Stomach (tissue), 9 donors: ENCODE results near the gene KIRREL2. TPM values are rescaled to one million over a fixed set of nuclear protein-coding genes. Genes with fewer than 3 reads are reported as not detected.

Experiments
- DNase-seq, 2 donors: peaks; one replicate each; pipeline versions ENCODE4 v3.0.0 to v3.0.0-alpha.2; 2013 to 2019
- H3K27ac ChIP-seq, 5 donors: fragments of 200-600 bp in 4 of 5; sonication (generic) in 4 of 5; one replicate each; pipeline ENCODE4 v1.5.1; 2013 to 2019; ENCODE audit warnings: mild to moderate bottlenecking in 1 of 5, moderate library complexity in 1 of 5
- H3K27me3 ChIP-seq, 3 donors: fragments of 200-600 bp; sonication (generic); one replicate each; pipeline ENCODE4 v1.5.1; 2017 to 2019; ENCODE audit warnings: mixed run types in 1 of 3
- H3K36me3 ChIP-seq, 4 donors: fragments of 200-600 bp; sonication (generic); 1 replicate in 3 of 4; 2 replicates in 1 of 4; pipeline ENCODE4 v1.5.1; 2016 to 2019
- H3K4me1 ChIP-seq, 4 donors: fragments of 200-600 bp; sonication (generic); one replicate each; pipeline ENCODE4 v1.5.1; 2016 to 2019
- H3K4me3 ChIP-seq, 4 donors: fragments of 200-600 bp; sonication (generic) in 3 of 4; one replicate each; pipeline ENCODE4 v1.5.1; 2016 to 2019; ENCODE audit warnings: mild to moderate bottlenecking in 1 of 4
- H3K9me3 ChIP-seq, 4 donors: fragments of 200-600 bp; sonication (generic); one replicate each; pipeline ENCODE4 v1.5.1; 2016 to 2019
- CTCF ChIP-seq, 7 experiments: fragments of 450-650 bp in 4 of 7; fragments of 200-600 bp in 3 of 7; sonication (generic) in 3 of 7; IDR thresholded peaks; one replicate each; pipeline ENCODE4 v1.5.1; 2016 to 2019; ENCODE audit warnings: antibody characterized with exemption in 7 of 7, control low read depth in 2 of 7, mild to moderate bottlenecking in 1 of 7
- EP300 ChIP-seq: sonication (generic); formaldehyde crosslinking; IDR thresholded peaks from one replicate; pipeline ENCODE4 v1.6.1; 2017; ENCODE audit warnings: antibody characterized with exemption
- POLR2A ChIP-seq, 4 donors: fragments of 450-650 bp; IDR thresholded peaks; one replicate each; pipeline ENCODE4 v1.6.1; 2016; ENCODE audit warnings: antibody characterized with exemption in 4 of 4, control low read depth in 2 of 4, mild to moderate bottlenecking in 1 of 4, moderate library complexity in 1 of 4
- POLR2AphosphoS5 ChIP-seq, 3 donors: sonication (generic); formaldehyde crosslinking; IDR thresholded peaks; one replicate each; pipeline ENCODE4 v1.6.1; 2016; ENCODE audit warnings: antibody characterized with exemption in 3 of 3
- WGBS, 5 donors: extraction: QIAGEN DNeasy Blood & Tissue Kit in 3 of 5; methylation state at CpG; one replicate each; pipeline versions ENCODE4 v1.1.5 to v1.1.7; 2013 to 2018; 5-methylcytosine and 5-hydroxymethylcytosine counted together
- intact Hi-C: fragments of 100-400 bp; cut with DNase I; formaldehyde crosslinking; loops from one replicate; pipeline ENCODE4 v1.15.1; 2023; ENCODE audit warnings: low total_unique reads
- polyA plus RNA-seq, 3 donors: library from polyadenylated mRNA; stranded (reverse); fragments of 200-250 nt; gene quantifications; one replicate each; pipeline ENCODE4 v1.2.3, GENCODE V29; 2013
- total RNA-seq, 5 donors: library from RNA; depleted of rRNA; stranded (reverse); fragments of >200 nt; gene quantifications; one replicate each; pipeline versions ENCODE4 v1.1.0 to v1.2.3, GENCODE V29; 2014 to 2016
- donor health status: healthy with polysubstance abuse.
- donor health status: Bipolar disorder and iron deficiency.
- donor health status: healthy.

The KIRREL2 gene
- total and polyA plus RNA-seq, 8 donors = 0.43 to 0.73 (median 0.61) TPM; not detected in 4

- peaks cover 25 to 69% (median 37%) of the 10 kb centered on the region in 4 donors for H3K4me1 ChIP-seq
- 0% methylated on average over 31 to 43 of the region's 43 CpGs for WGBS, 5 donors
- H3K27ac ChIP-seq = peak overlapping the region; percentile 84 to 95 (median 93)
- peak overlapping the region; percentile 72 to 95 (median 74) for H3K4me3 ChIP-seq
- peaks cover 20 to 34% (median 29%) of the 10 kb centered on the region in 4 donors for H3K36me3 ChIP-seq
- DNase-seq = peak; percentile 85 to 95
- TF ChIP-seq POLR2AphosphoS5 (IDR thresholded peaks at IDR 0.05) (peak; percentile 78 to 87 (median 79)), EP300 (no peak)
- H3K9me3 ChIP-seq = no peaks in the 10 kb centered on the region
- intact Hi-C loops = loop anchor here (5.0 kb wide), 1 partner anchor 33 kb away; no protein-coding TSS in a partner anchor
- no peaks in the 10 kb centered on the region for H3K27me3 ChIP-seq
These were observed 43.0 kb downstream of the KIRREL2 start for GRCh38 chr19:35899547-35900214.

GRCh38 chr19:35901055-35901644 lies 44.4 kb downstream of the KIRREL2 start:
- Histone ChIP-seq H3K4me1 (peaks cover 27 to 75% (median 39%) of the 10 kb centered on the region in 4 donors), H3K36me3 (peaks cover 8 to 19% (median 14%) of the 10 kb centered on the region in 4 donors), H3K9me3 (no peaks in the 10 kb centered on the region), H3K27me3 (no peaks in the 10 kb centered on the region), H3K4me3 (peak overlapping the region; percentile 72 to 95 (median 74)), H3K27ac (peak overlapping the region; percentile 84 to 95 (median 93))
- WGBS, 5 donors = 68 to 88% (median 69%) methylated on average over 2 of the region's 2 CpGs
- intact Hi-C loops = no loop called here
- peak in 1 of 2 donors; percentile 39 for DNase-seq
- TF ChIP-seq POLR2A (IDR thresholded peaks at IDR 0.05) = no peak
- no peak for TF ChIP-seq POLR2AphosphoS5 (IDR thresholded peaks at IDR 0.05)
- TF ChIP-seq CTCF (IDR thresholded peaks at IDR 0.05) = no peak
- TF ChIP-seq EP300 = no peak

GRCh38 chr19:35901854-35902661 lies 45.3 kb downstream of the KIRREL2 start, which contains the start of gene HCST:
TSS of gene HCST (plus strand) at chr19:35902529. CDS start at chr19:35902594, 65 bp downstream.
- TF ChIP-seq POLR2AphosphoS5 (IDR thresholded peaks at IDR 0.05) (no peak), CTCF (IDR thresholded peaks at IDR 0.05) (no peak), POLR2A (IDR thresholded peaks at IDR 0.05) (no peak), EP300 (no peak)
- Histone ChIP-seq H3K4me1 (peaks cover 36 to 75% (median 47%) of the 10 kb centered on the region in 4 donors), H3K27ac (peak within 1 kb of the TSS; percentile 65 to 95 (median 93)), H3K27me3 (no peaks in the 10 kb centered on the region), H3K9me3 (no peaks in the 10 kb centered on the region), H3K36me3 (peaks cover 0 to 10% (median 5%) of the 10 kb centered on the region in 4 donors), H3K4me3 (peak within 1 kb of the TSS; percentile 25 to 95 (median 32))
- peak in 1 of 2 donors; percentile 51 for DNase-seq
- WGBS, 5 donors = 43 to 51% (median 48%) methylated on average over 6 of the region's 6 CpGs
- intact Hi-C loops = no loop called here

- WGBS, 5 donors = 65 to 71% (median 69%) methylated on average over 10 of the region's 10 CpGs
- Histone ChIP-seq H3K4me3 (peak overlapping the region; percentile 25 to 34 (median 28)), H3K36me3 (peaks cover 0 to under 1% (median 0%) of the 10 kb centered on the region in 4 donors), H3K27ac (peak overlapping the region; percentile 65 to 95 (median 93)), H3K4me1 (peaks cover 32 to 70% (median 43%) of the 10 kb centered on the region in 4 donors), H3K27me3 (no peaks in the 10 kb centered on the region), H3K9me3 (no peaks in the 10 kb centered on the region)
- no peak for TF ChIP-seq POLR2AphosphoS5 (IDR thresholded peaks at IDR 0.05)
- TF ChIP-seq CTCF (IDR thresholded peaks at IDR 0.05) = no peak
- no peak for TF ChIP-seq POLR2A (IDR thresholded peaks at IDR 0.05)
- no peak for TF ChIP-seq EP300
- intact Hi-C loops = no loop called here
- no peak for DNase-seq
These were observed 46.3 kb downstream of the KIRREL2 start for GRCh38 chr19:35902870-35903475.
